ACC112 (cell line): ENCODE measurements around the gene CYP26B1.

Source experiments
- H2AFZ ChIP-seq: fragments of 200-600 bp; sonication (generic); one replicate; pipeline ENCODE4 v1.6.0; 2017; ENCODE audit warnings: antibody characterized with exemption, low read length; ENCODE audit not compliant: unreplicated experiment
- H3K27ac ChIP-seq: fragments of 200-600 bp; sonication (generic); 2 replicates; pipeline ENCODE4 v1.5.1; 2014; ENCODE audit warnings: low read depth, mild to moderate bottlenecking, antibody characterized with exemption, low read length, moderate library complexity
- H3K27me3 ChIP-seq: fragments of 200-600 bp; sonication (generic); 2 replicates; pipeline ENCODE4 v1.6.1; 2014; ENCODE audit warnings: mild to moderate bottlenecking, antibody characterized with exemption, low read length, moderate library complexity, mixed read lengths; ENCODE audit not compliant: insufficient read depth
- H3K36me3 ChIP-seq: fragments of 200-600 bp; sonication (generic); 2 replicates; pipeline ENCODE4 v1.6.1; 2016; ENCODE audit warnings: mild to moderate bottlenecking, antibody characterized with exemption, low read length, moderate library complexity, mixed read lengths; ENCODE audit not compliant: insufficient read depth
- H3K4me1 ChIP-seq: fragments of 200-600 bp; sonication (generic); one replicate; pipeline ENCODE4 v1.6.1; 2016; ENCODE audit warnings: low read length, mixed read lengths; ENCODE audit not compliant: insufficient read depth, unreplicated experiment, control insufficient read depth
- H3K4me3 ChIP-seq: fragments of 200-600 bp; sonication (generic); 2 replicates; pipeline ENCODE4 v1.5.1; 2014; ENCODE audit warnings: mild to moderate bottlenecking, low read depth, low read length
- H3K79me2 ChIP-seq: fragments of 200-600 bp; sonication (generic); one replicate; pipeline ENCODE4 v1.6.0; 2016; ENCODE audit warnings: low read length; ENCODE audit not compliant: control insufficient read depth, unreplicated experiment, insufficient read depth

CYP26B1 gene

GRCh38 chr2:72134408-72134996 is 13.2 kb downstream of the CYP26B1 start:
- peaks cover 7% of the 10 kb centered on the region for H3K4me1 ChIP-seq
- H3K27ac ChIP-seq = no peak overlapping the region

GRCh38 chr2:72133721-72134407 is 13.8 kb downstream of the CYP26B1 start:
- Histone ChIP-seq H3K27ac (no peak overlapping the region), H3K4me1 (peaks cover 7% of the 10 kb centered on the region), H3K79me2 (no peaks in the 10 kb centered on the region), H3K4me3 (no peak overlapping the region), H2AFZ (no peak overlapping the region), H3K36me3 (no peaks in the 10 kb centered on the region), H3K27me3 (no peaks in the 10 kb centered on the region; the same call in 1 of the 2 replicates)

More at GRCh38 chr2:72134408-72134996, 13.2 kb downstream of the CYP26B1 start:
- Histone ChIP-seq H3K79me2 (no peaks in the 10 kb centered on the region), H3K27me3 (no peaks in the 10 kb centered on the region; the same call in 1 of the 2 replicates), H2AFZ (no peak overlapping the region), H3K36me3 (no peaks in the 10 kb centered on the region), H3K4me3 (no peak overlapping the region)

GRCh38 chr2:72132981-72133720 is 14.5 kb downstream of the CYP26B1 start:
- H3K4me3 ChIP-seq = no peak overlapping the region
- peaks cover 6% of the 10 kb centered on the region for H3K4me1 ChIP-seq
- H3K36me3 ChIP-seq = no peaks in the 10 kb centered on the region

GRCh38 chr2:72131916-72132841 is 15.5 kb downstream of the CYP26B1 start:
- Histone ChIP-seq H3K4me3 (no peak overlapping the region), H3K36me3 (no peaks in the 10 kb centered on the region)

More at GRCh38 chr2:72132981-72133720, 14.5 kb downstream of the CYP26B1 start:
- Histone ChIP-seq H3K27me3 (no peaks in the 10 kb centered on the region; the same call in 1 of the 2 replicates), H2AFZ (no peak overlapping the region), H3K79me2 (no peaks in the 10 kb centered on the region), H3K27ac (no peak overlapping the region)

GRCh38 chr2:72131371-72131891 is 16.2 kb downstream of the CYP26B1 start:
- Histone ChIP-seq H3K27me3 (no peaks in the 10 kb centered on the region; the same call in 1 of the 2 replicates), H3K27ac (no peak overlapping the region), H3K79me2 (no peaks in the 10 kb centered on the region), H2AFZ (no peak overlapping the region), H3K4me3 (no peak overlapping the region), H3K36me3 (no peaks in the 10 kb centered on the region), H3K4me1 (no peaks in the 10 kb centered on the region)

More at GRCh38 chr2:72131916-72132841, 15.5 kb downstream of the CYP26B1 start:
- H3K79me2 ChIP-seq = no peaks in the 10 kb centered on the region
- H3K27ac ChIP-seq = no peak overlapping the region
- no peaks in the 10 kb centered on the region for H3K4me1 ChIP-seq
- no peaks in the 10 kb centered on the region; the same call in 1 of the 2 replicates for H3K27me3 ChIP-seq
- no peak overlapping the region for H2AFZ ChIP-seq

GRCh38 chr2:72130659-72131360 is 16.9 kb downstream of the CYP26B1 start:
- no peak overlapping the region for H3K4me3 ChIP-seq
- H2AFZ ChIP-seq = no peak overlapping the region
- no peak overlapping the region for H3K27ac ChIP-seq
- no peaks in the 10 kb centered on the region for H3K36me3 ChIP-seq
- no peaks in the 10 kb centered on the region for H3K4me1 ChIP-seq
- H3K79me2 ChIP-seq = no peaks in the 10 kb centered on the region
- H3K27me3 ChIP-seq = no peaks in the 10 kb centered on the region; the same call in 1 of the 2 replicates

- no peak overlapping the region for H2AFZ ChIP-seq
- H3K4me1 ChIP-seq = no peaks in the 10 kb centered on the region
- no peaks in the 10 kb centered on the region for H3K79me2 ChIP-seq
- no peaks in the 10 kb centered on the region for H3K36me3 ChIP-seq
- no peaks in the 10 kb centered on the region; the same call in 1 of the 2 replicates for H3K27me3 ChIP-seq
- no peak overlapping the region for H3K4me3 ChIP-seq
- H3K27ac ChIP-seq = no peak overlapping the region
These were observed 17.9 kb downstream of the CYP26B1 start for GRCh38 chr2:72129681-72130340.

GRCh38 chr2:72128843-72129227 is 18.8 kb downstream of the CYP26B1 start:
- no peak overlapping the region for H3K27ac ChIP-seq
- no peaks in the 10 kb centered on the region; the same call in 1 of the 2 replicates for H3K27me3 ChIP-seq
- no peaks in the 10 kb centered on the region for H3K36me3 ChIP-seq
- peaks cover 6% of the 10 kb centered on the region for H3K4me1 ChIP-seq
- H3K79me2 ChIP-seq = no peaks in the 10 kb centered on the region
- no peak overlapping the region for H3K4me3 ChIP-seq
- H2AFZ ChIP-seq = no peak overlapping the region

- H3K27ac ChIP-seq = no peak overlapping the region
- H3K79me2 ChIP-seq = no peaks in the 10 kb centered on the region
- no peaks in the 10 kb centered on the region; the same call in 1 of the 2 replicates for H3K27me3 ChIP-seq
- peaks cover 6% of the 10 kb centered on the region for H3K4me1 ChIP-seq
- H3K4me3 ChIP-seq = no peak overlapping the region
- H2AFZ ChIP-seq = no peak overlapping the region
- H3K36me3 ChIP-seq = no peaks in the 10 kb centered on the region
These were observed 19.4 kb downstream of the CYP26B1 start for GRCh38 chr2:72128059-72128842.
